HFF-Myc (cell line): Measurements from ENCODE around the gene TENT4A.

Source experiments
- DNase-seq: peaks from one replicate; pipeline ENCODE4 v3.0.0-alpha.2; 2011; ENCODE audit warnings: low read depth; ENCODE audit errors: extremely low read depth
- H3K4me3 ChIP-seq: replicated peaks from 2 replicates; pipeline ENCODE4 v1.5.1; 2011; ENCODE audit warnings: low read depth, mild to moderate bottlenecking, control low read depth, low read length
- TF ChIP-seq, protein P1 (sequence below): IDR thresholded peaks from 2 replicates; pipeline ENCODE4 v1.5.1; 2012; ENCODE audit warnings: mild to moderate bottlenecking, low read depth, low read length, control low read depth; ENCODE audit errors: missing control alignments

Gene TENT4A

DNA sequence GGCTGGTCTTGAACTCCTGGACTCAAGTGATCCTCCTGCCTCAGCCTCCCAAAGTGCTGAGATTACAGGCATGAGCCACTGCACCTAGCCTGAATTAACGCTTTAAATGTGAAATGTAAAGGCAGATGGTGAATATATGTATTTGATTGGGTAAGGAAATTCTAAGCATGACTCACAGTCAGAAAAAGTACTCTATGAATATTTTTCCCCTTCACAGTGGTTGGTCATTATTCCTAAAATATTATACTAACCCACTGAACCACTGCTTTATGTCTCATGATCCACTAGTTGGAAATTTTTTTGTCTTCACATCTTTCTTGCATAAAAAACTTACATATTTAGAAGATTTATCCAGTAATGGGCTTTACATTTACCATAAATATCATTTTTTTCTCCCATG is 14.5 kb upstream of the TENT4A start:
- no peak for DNase-seq
- H3K4me3 ChIP-seq: no peak overlapping the region
- TF ChIP-seq, protein P1, sequence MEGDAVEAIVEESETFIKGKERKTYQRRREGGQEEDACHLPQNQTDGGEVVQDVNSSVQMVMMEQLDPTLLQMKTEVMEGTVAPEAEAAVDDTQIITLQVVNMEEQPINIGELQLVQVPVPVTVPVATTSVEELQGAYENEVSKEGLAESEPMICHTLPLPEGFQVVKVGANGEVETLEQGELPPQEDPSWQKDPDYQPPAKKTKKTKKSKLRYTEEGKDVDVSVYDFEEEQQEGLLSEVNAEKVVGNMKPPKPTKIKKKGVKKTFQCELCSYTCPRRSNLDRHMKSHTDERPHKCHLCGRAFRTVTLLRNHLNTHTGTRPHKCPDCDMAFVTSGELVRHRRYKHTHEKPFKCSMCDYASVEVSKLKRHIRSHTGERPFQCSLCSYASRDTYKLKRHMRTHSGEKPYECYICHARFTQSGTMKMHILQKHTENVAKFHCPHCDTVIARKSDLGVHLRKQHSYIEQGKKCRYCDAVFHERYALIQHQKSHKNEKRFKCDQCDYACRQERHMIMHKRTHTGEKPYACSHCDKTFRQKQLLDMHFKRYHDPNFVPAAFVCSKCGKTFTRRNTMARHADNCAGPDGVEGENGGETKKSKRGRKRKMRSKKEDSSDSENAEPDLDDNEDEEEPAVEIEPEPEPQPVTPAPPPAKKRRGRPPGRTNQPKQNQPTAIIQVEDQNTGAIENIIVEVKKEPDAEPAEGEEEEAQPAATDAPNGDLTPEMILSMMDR: no peak

DNA sequence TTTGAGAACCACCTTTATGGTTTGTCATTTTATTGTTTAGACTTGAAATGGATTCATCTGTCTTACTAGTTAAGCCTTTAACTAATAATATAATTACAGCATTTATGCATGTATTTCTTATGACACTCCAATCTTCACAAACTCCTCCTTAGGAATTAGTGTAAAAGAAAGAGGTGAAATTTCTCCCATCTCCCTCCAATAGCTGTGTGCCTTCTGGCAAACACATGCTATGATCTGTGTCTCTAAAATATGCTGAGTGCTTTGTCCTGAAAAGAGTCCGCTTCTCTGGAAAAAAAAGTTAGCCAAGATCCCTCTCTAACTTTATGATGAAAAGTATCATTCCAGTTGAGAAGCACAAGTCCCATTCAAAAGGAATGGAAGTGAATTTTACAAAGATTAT is 13.9 kb upstream of the TENT4A start:
- no peak for DNase-seq
- TF ChIP-seq, protein P1: no peak
- H3K4me3 ChIP-seq: no peak overlapping the region

DNA sequence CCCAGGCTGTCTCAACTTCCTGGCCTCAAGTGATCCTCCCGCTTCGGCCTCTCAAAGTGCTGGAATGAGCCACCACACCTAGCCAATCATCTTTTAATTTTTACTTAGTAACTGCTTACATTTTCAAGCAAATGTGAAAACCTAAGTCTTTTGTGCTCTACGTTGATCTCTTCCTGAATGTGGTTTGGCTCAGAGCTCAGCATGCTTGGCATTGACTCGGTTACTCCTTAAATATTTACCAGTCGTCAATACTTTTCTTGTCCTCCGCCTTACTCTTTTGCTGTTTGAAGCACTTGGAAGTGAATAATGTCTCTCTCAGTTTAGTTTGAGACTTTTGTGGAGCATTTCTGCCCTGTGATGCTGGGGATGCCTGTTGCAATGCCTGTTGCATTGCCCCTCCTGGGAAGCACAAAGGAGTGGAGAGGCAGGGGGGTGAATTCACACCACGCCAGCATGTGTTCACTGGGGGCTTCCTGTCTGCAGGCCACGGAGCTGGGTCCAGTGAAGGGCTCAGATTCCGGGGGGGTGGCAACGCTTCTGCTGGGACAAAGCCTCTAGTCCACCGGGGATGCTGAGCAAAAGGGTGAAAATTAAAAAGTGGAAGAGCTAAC is 13.1 kb upstream of the TENT4A start:
- H3K4me3 ChIP-seq: no peak overlapping the region
- TF ChIP-seq, protein P1: no peak
- DNase-seq: no peak

DNA sequence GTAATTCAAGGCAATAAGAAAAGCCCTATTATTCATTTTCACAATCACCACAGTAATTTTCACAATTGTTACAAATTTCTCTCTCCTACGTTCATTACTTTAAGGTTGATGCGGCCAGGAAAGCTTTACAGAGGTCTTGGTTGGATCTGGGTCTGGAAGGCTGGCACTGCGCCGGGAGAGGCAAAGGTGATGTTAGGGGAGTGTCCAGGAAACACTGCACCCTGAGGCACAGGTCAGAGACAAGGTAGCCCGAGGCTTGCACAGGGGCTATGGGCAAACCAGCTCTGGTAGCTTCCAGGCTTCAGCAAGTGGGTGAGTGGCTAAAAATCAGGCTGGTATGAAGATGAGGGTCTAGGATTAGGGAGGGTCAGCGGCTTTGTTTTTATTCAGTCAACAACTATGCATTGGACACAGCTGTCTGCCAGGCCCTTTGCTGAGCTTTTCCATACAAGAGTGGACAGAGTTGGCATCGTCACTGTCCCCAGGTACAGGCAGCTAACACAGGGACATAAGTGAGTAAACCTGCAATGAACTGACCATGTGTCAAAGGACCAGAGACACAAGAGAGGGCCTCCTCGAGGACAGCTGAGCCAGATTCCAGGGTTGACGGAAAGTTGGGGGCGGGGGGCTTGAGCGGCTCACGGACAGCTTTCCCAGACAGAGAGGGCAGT is 12.4 kb upstream of the TENT4A start:
- no peak overlapping the region for H3K4me3 ChIP-seq
- TF ChIP-seq, protein P1: no peak
- no peak for DNase-seq

DNA sequence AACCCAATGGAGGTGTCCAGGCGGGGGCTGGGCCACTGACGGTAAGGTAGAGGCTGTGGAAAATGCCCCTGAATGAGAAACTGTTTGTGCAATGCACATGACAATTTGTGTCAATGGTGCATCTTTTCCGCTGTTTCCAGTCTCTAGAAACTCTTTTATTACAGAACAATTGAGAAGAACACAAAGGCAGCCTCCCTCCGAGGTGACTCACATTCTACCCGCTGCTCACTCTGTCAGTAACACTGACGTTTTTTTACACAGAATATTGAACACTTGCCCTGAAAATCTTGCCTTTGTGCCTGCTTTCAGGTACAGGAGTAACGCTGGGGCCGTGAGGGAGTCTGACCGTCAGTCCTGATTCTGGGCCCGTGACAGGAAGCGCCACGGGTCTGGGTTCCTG is 11.7 kb upstream of the TENT4A start:
- no peak overlapping the region for H3K4me3 ChIP-seq
- TF ChIP-seq, protein P1: no peak
- no peak for DNase-seq

DNA sequence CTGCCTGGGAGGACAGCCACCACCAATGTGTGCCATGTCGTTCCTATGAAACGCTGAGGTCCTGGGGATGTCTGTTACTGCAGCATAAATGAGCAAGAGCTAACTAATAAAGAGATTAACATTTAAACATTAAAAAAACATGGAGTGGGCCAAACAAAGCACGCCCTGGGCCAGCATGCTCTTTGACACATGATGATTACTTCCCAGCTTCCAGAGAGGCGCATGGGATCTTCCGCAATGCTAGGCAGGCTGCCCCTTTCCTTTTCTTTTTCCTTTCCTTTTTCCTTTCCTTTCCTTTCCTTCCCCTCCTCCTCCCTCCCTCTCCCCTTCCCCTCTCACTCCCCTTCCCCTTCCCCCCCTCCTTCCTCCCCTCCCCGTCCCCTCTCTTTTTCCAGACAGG is 10.6 kb upstream of the TENT4A start:
- no peak overlapping the region for H3K4me3 ChIP-seq
- TF ChIP-seq, protein P1: no peak
- DNase-seq: no peak
